Astrocyte (in vitro differentiated cells and primary cell): ENCODE measurements around the gene SHROOM3. TPM values are rescaled to one million over a fixed set of nuclear protein-coding genes. Genes with fewer than 3 reads are reported as not detected.
A peak's percentile ranks its signal among the peaks of the same experiment; 100 is the strongest.
"Not testable (repeated sequence)": the region's sequence is repeated elsewhere in the genome, so short reads cannot be mapped to it uniquely, and the experiment has no call there.

Source experiments
- DNase-seq: peaks from one replicate; pipeline ENCODE4 v3.0.0-alpha.2; 2010; ENCODE audit warnings: low read depth
- FAIRE-seq: peaks from 2 replicates; lab custom pipeline; 2011; peaks lifted over from hg19 to GRCh38; lab: Jason Lieb, UNC
- H2AFZ ChIP-seq: 2 replicates; pipeline ENCODE4 v1.6.0; 2012; ENCODE audit warnings: low read depth, low read length, inconsistent platforms
- H3K27ac ChIP-seq: 2 replicates; pipeline ENCODE4 v1.5.1; 2011; ENCODE audit warnings: low read depth, low read length, inconsistent platforms
- H3K27me3 ChIP-seq: 2 replicates; pipeline ENCODE4 v1.6.0; 2011; ENCODE audit warnings: low read length, inconsistent platforms; ENCODE audit not compliant: insufficient read depth
- H3K36me3 ChIP-seq: 2 replicates; pipeline ENCODE4 v1.5.1; 2011; ENCODE audit warnings: low read length, inconsistent platforms; ENCODE audit not compliant: insufficient read depth
- H3K4me1 ChIP-seq: 2 replicates; pipeline ENCODE4 v1.5.1; 2011; ENCODE audit warnings: low read length, inconsistent platforms; ENCODE audit not compliant: insufficient read depth
- H3K4me2 ChIP-seq: 2 replicates; pipeline ENCODE4 v1.6.0; 2012; ENCODE audit warnings: low read length, inconsistent platforms
- H3K4me3 ChIP-seq: 2 replicates; pipeline ENCODE4 v1.5.1; 2011; ENCODE audit warnings: low read depth, mild to moderate bottlenecking, low read length, inconsistent platforms; ENCODE audit not compliant: insufficient read depth
- H3K79me2 ChIP-seq: 2 replicates; pipeline ENCODE4 v1.6.0; 2012; ENCODE audit warnings: mild to moderate bottlenecking, low read length, inconsistent platforms; ENCODE audit not compliant: insufficient read depth
- H3K9ac ChIP-seq: 2 replicates; pipeline ENCODE4 v1.6.0; 2012; ENCODE audit warnings: mild to moderate bottlenecking, low read length, inconsistent platforms
- H3K9me3 ChIP-seq: 2 replicates; pipeline ENCODE4 v1.5.1; 2012; ENCODE audit warnings: low read depth, mild to moderate bottlenecking, low read length, inconsistent platforms; ENCODE audit not compliant: insufficient read depth
- H4K20me1 ChIP-seq: 2 replicates; pipeline ENCODE4 v1.6.0; 2012; ENCODE audit warnings: low read length, inconsistent platforms; ENCODE audit not compliant: insufficient read depth
- H3K27ac Mint-ChIP-seq: one replicate; pipeline ENCODE4 v1.8.0; 2021; ENCODE audit warnings: mild to moderate bottlenecking, mixed read lengths; ENCODE audit not compliant: unreplicated experiment
- H3K27me3 Mint-ChIP-seq: one replicate; pipeline ENCODE4 v1.8.0; 2021; ENCODE audit warnings: low read depth, mixed read lengths; ENCODE audit not compliant: unreplicated experiment
- H3K36me3 Mint-ChIP-seq: one replicate; pipeline ENCODE4 v1.8.0; 2021; ENCODE audit warnings: low read depth, mixed read lengths; ENCODE audit not compliant: unreplicated experiment
- H3K4me1 Mint-ChIP-seq: one replicate; pipeline ENCODE4 v1.8.0; 2021; ENCODE audit warnings: low read depth, mixed read lengths; ENCODE audit not compliant: unreplicated experiment
- H3K4me3 Mint-ChIP-seq: one replicate; pipeline ENCODE4 v1.8.0; 2021; ENCODE audit warnings: mild to moderate bottlenecking, moderate library complexity, mixed read lengths; ENCODE audit not compliant: unreplicated experiment
- H3K9me3 Mint-ChIP-seq: one replicate; pipeline ENCODE4 v1.8.0; 2021; ENCODE audit warnings: mild to moderate bottlenecking, mixed read lengths; ENCODE audit not compliant: unreplicated experiment
- CTCF ChIP-seq: IDR thresholded peaks from 2 replicates; pipeline ENCODE4 v1.5.1; 2011; ENCODE audit warnings: low read depth, mild to moderate bottlenecking, inconsistent platforms, low read length, moderate library complexity; ENCODE audit not compliant: insufficient read depth
- EZH2 ChIP-seq: IDR thresholded peaks from 2 replicates; pipeline ENCODE4 v1.6.1; 2012; ENCODE audit warnings: mild to moderate bottlenecking, low read length, inconsistent platforms; ENCODE audit not compliant: insufficient read depth
- total RNA-seq: library from RNA; stranded (reverse); gene quantifications from 2 replicates; pipeline ENCODE4 v1.2.1, GENCODE V29; 2021

SHROOM3 gene
- total RNA-seq, 1 donor from 2014 or later, result 64.6 TPM

- H3K27me3 Mint-ChIP-seq, result no peaks in the 10 kb centered on the region
- no peaks in the 10 kb centered on the region for H3K36me3 Mint-ChIP-seq
- Histone ChIP-seq H3K4me1 (no peaks in the 10 kb centered on the region), H3K27me3 (no peaks in the 10 kb centered on the region), H3K27ac (no peak overlapping the region), H3K79me2 (no peaks in the 10 kb centered on the region), H3K4me3 (peak overlapping the region; percentile 52), H3K9ac (peak overlapping the region; percentile 54), H3K36me3 (no peaks in the 10 kb centered on the region), H3K4me2 (peak overlapping the region; percentile 86), H3K9me3 (no peaks in the 10 kb centered on the region), H4K20me1 (no peaks in the 10 kb centered on the region), H2AFZ (peak overlapping the region; percentile 78)
- TF ChIP-seq EZH2, result no peak
- no peak for TF ChIP-seq CTCF
- DNase-seq (no peak), FAIRE-seq (no peak)
- no peak overlapping the region for H3K27ac Mint-ChIP-seq
- H3K4me1 Mint-ChIP-seq, result peaks cover 3% of the 10 kb centered on the region
- peaks cover 8% of the 10 kb centered on the region for H3K9me3 Mint-ChIP-seq
- no peak overlapping the region for H3K4me3 Mint-ChIP-seq
Measured at GRCh38 chr4:76420188-76420761, 14.8 kb upstream of the SHROOM3 start.

- Histone ChIP-seq H3K4me1 (no peaks in the 10 kb centered on the region), H3K27me3 (no peaks in the 10 kb centered on the region), H3K4me2 (peak within 1 kb of the TSS; percentile 86), H4K20me1 (no peaks in the 10 kb centered on the region), H3K36me3 (no peaks in the 10 kb centered on the region), H2AFZ (peak within 1 kb of the TSS; percentile 78), H3K9ac (peak within 1 kb of the TSS; percentile 54), H3K27ac (no peak within 1 kb of the TSS), H3K4me3 (peak within 1 kb of the TSS; percentile 52), H3K9me3 (no peaks in the 10 kb centered on the region), H3K79me2 (no peaks in the 10 kb centered on the region)
- peak; percentile 34 for TF ChIP-seq EZH2
- no peak for TF ChIP-seq CTCF
- no peak for DNase-seq
- Mint-ChIP-seq H3K27ac (no peak within 1 kb of the TSS), H3K9me3 (peaks cover 8% of the 10 kb centered on the region), H3K36me3 (no peaks in the 10 kb centered on the region), H3K27me3 (no peaks in the 10 kb centered on the region), H3K4me1 (peaks cover 3% of the 10 kb centered on the region), H3K4me3 (no peak within 1 kb of the TSS)
- FAIRE-seq, result no peak
Measured at GRCh38 chr4:76420762-76421581, 14.1 kb upstream of the SHROOM3 start, which contains the start of gene CCDC158. TSS of gene CCDC158 (minus strand) at chr4:76421141. CDS start at chr4:76403207, 17,934 bp downstream.

GRCh38 chr4:76423159-76423558 is 11.9 kb upstream of the SHROOM3 start:
- not testable (repeated sequence) for H3K27me3 ChIP-seq, H4K20me1 ChIP-seq, H3K9me3 ChIP-seq, H3K36me3 ChIP-seq, DNase-seq, H3K79me2 ChIP-seq, FAIRE-seq, H3K27ac Mint-ChIP-seq, H3K27me3 Mint-ChIP-seq, H3K9me3 Mint-ChIP-seq, H3K4me3 Mint-ChIP-seq, H3K4me1 Mint-ChIP-seq, H3K4me3 ChIP-seq, H3K4me1 ChIP-seq, H3K9ac ChIP-seq, H3K27ac ChIP-seq, H2AFZ ChIP-seq, H3K36me3 Mint-ChIP-seq, H3K4me2 ChIP-seq
